Sigmoid colon (tissue), 4 donors: ENCODE measurements around the gene DSCAML1.

Source experiments
- POLR2A ChIP-seq, 2 donors: fragments of 450-650 bp; IDR thresholded peaks; one replicate each; pipeline ENCODE4 v1.6.1; 2016; ENCODE audit warnings: antibody characterized with exemption in 2 of 2, mild to moderate bottlenecking in 2 of 2, moderate library complexity in 2 of 2
- POLR2AphosphoS5 ChIP-seq, 4 donors: sonication (generic); formaldehyde crosslinking; IDR thresholded peaks; one replicate each; pipeline ENCODE4 v1.6.1; 2017; ENCODE audit warnings: antibody characterized with exemption in 4 of 4
- TF ChIP-seq, protein P1 (sequence below), 4 experiments: fragments of 450-650 bp in 3 of 4; fragments of 200-600 bp in 1 of 4; IDR thresholded peaks; one replicate each; pipeline ENCODE4 v1.5.1; 2016 to 2019; ENCODE audit warnings: antibody characterized with exemption in 4 of 4, mild to moderate bottlenecking in 3 of 4, moderate library complexity in 2 of 4

DNA sequence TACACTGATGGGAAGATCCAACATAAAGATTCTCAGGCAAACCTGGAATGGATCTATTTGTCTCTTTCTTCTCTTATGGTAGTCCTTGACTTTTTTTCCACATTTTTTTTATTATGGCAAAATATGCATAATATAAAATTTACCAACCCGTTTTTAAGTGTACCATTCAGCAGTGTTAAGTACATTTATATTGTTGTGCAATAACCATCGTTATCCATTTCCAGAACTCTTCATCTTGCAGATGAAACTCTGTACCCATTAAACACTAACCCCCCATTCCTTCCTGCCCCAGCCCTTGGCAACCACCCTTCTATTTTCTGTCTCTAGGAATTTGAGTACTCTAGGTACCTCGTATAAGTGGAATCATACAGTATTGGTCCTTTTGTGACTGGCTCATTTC is 99.7 kb downstream of the DSCAML1 start:
- TF ChIP-seq, protein P1, sequence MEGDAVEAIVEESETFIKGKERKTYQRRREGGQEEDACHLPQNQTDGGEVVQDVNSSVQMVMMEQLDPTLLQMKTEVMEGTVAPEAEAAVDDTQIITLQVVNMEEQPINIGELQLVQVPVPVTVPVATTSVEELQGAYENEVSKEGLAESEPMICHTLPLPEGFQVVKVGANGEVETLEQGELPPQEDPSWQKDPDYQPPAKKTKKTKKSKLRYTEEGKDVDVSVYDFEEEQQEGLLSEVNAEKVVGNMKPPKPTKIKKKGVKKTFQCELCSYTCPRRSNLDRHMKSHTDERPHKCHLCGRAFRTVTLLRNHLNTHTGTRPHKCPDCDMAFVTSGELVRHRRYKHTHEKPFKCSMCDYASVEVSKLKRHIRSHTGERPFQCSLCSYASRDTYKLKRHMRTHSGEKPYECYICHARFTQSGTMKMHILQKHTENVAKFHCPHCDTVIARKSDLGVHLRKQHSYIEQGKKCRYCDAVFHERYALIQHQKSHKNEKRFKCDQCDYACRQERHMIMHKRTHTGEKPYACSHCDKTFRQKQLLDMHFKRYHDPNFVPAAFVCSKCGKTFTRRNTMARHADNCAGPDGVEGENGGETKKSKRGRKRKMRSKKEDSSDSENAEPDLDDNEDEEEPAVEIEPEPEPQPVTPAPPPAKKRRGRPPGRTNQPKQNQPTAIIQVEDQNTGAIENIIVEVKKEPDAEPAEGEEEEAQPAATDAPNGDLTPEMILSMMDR (IDR thresholded peaks at IDR 0.05), result no peak
- no peak for TF ChIP-seq POLR2A (IDR thresholded peaks at IDR 0.05)
- TF ChIP-seq POLR2AphosphoS5 (IDR thresholded peaks at IDR 0.05), result no peak
